IPS DF 19.7 (cell line): Measurements from ENCODE around the gene CAPNS1.
"Not testable (repeated sequence)": the region's sequence is repeated elsewhere in the genome, so short reads cannot be mapped to it uniquely, and the experiment has no call there.

ENCODE experiments used
- DNase-seq: peaks from one replicate; pipeline ENCODE4 v3.0.0-alpha.2; 2013; ENCODE audit warnings: low read depth, low spot score

The CAPNS1 gene

DNA sequence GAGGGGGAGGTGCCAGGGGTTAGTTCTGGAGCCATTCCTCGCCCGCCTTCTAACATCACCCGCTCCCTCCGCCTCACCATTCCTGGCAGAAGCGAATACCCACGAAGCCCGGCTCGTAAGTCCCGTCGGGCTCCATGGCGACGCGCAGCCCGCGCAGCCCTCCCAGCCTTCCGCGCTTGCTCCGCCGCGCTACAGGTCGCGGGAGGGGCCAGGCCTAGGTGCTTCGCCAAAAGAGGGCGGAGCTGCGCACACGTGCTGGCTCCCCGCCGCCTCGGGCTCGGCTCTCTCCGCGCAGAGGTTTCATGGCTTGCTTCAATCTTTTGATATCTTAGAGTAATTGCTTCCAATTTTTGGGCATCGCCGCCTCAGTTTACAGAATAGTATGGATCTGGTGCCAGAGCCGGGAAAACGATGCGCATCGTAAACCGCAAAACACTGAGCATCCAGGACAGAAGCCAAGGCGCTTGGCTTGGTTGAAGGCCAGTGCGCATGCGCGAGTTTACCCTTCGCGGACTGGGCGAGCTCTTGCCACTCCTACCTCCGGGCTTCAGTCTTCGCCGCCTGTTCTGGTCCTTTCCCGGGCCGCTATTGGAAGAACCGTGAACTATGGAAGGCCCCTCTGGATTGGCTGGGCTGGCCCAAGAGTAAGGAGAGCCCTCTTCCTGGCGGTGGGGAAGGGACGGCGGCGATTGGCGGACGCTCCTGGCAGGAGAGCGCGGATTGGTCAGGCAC lies 25.0 kb upstream of the CAPNS1 start, which contains the start of gene POLR2I:
POLR2I (minus strand) TSS at position 155 of the 732 bp plus-strand sequence; CDS start at position 136, 19 bp downstream.
- DNase-seq = peak; percentile 98

GRCh38 chr19:36115453-36116343 lies 24.2 kb upstream of the CAPNS1 start, which contains the start of gene TBCB:
TSS of gene TBCB (plus strand) at chr19:36115468. CDS start at chr19:36115561, 93 bp downstream.
- no peak for DNase-seq

DNA sequence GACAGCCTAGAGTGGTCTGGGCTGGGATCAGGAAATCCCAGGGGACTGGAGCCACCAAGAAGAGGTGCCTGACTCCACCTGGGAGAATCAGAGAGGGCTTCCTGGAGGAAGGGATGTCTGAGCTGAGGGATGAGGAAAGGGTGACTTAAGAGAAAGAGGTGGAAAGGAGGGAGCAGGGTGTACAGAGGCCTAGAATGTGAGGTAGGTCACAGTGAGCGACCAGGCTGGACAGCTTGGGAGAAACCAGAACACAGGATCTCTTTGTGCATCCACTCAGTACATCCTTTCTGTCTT lies 23.6 kb upstream of the CAPNS1 start:
- DNase-seq = no peak

DNA sequence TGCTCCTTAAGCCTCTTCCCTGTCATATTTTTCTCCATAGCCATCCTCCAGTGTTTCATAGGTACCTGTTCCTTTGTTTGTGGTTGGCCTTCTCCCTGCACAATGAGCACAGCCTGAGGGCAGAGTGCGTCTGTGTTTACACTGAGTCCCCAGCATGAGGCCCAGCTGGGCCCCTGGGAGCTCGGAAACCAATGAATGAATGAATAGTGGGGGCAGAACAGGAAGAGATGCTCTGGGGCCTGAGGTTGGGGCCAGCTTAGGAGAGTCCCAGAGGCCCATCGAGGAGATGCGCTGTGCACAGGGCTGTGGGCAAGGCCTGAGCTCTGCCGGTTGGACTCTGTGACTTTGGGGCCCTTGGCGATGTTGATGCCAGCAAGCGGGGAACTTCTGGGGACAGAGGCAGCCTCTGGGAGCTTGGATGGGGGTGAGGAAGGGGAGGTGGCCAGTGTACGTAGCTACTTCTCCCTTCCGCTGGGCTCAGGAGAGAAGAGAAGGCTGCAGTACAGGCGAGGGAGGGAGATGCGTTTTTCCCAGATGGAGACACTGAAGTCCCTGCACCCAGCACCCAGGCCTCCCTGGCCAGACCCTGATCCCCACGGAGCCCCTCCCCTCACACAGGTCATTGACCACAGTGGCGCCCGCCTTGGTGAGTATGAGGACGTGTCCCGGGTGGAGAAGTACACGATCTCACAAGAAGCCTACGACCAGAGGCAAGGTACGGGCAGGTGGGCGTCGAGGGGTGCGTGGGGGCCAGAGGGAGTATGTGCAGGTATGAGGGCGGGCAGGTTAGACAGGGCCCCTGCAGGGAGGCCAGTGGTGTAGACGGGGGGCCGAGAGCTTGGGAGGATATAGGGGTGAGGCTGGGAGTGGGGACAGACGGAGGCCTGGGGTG lies 19.5 kb upstream of the CAPNS1 start:
- DNase-seq = no peak

- DNase-seq = no peak
Observed at GRCh38 chr19:36120984-36121358, 18.9 kb upstream of the CAPNS1 start.

- no peak for DNase-seq
Observed at GRCh38 chr19:36121486-36122124, 18.3 kb upstream of the CAPNS1 start.

GRCh38 chr19:36125557-36125956 lies 14.3 kb upstream of the CAPNS1 start:
- DNase-seq = no peak

DNA sequence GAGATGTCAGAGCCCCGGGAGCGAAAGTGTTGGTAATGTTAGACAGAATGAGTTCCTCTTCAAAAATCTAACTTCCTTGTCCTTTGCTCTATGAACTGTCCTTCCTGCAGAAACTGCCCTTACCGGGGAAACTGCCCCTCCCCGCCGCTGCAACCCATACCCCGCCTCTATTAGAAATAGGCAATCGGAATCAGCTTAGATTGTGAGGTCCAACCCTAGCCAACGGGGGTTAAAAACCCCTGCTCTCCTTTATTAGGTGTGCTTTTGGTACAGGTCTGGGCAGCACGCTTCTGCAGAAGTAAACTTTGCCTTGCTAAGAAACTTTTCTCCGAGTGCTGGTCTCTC lies 11.5 kb upstream of the CAPNS1 start:
- DNase-seq = no peak

GRCh38 chr19:36131221-36131620 lies 8.6 kb upstream of the CAPNS1 start:
- DNase-seq = not testable (repeated sequence)

- not testable (repeated sequence) for DNase-seq
Observed at GRCh38 chr19:36134867-36135266, 5.0 kb upstream of the CAPNS1 start.

GRCh38 chr19:36136964-36137686 lies 2.7 kb upstream of the CAPNS1 start:
- DNase-seq = no peak

DNA sequence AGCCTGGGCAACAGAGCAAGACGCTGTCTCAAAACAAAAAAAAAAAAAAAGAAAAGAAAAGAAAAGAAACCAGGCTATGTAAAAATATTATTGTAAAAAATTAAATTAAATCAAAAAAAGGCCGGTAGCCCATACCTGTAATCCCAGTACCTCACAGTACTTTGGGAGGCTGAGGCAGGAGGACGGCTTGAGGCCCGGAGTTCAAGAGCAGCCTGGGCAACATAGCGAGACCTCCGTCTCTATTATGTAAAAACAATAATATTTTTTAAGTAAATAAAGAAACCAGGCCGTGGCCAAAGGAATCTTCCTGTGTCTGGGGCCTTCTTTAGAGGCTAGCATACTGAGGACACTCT lies 770 bp upstream of the CAPNS1 start:
- no peak for DNase-seq

DNA sequence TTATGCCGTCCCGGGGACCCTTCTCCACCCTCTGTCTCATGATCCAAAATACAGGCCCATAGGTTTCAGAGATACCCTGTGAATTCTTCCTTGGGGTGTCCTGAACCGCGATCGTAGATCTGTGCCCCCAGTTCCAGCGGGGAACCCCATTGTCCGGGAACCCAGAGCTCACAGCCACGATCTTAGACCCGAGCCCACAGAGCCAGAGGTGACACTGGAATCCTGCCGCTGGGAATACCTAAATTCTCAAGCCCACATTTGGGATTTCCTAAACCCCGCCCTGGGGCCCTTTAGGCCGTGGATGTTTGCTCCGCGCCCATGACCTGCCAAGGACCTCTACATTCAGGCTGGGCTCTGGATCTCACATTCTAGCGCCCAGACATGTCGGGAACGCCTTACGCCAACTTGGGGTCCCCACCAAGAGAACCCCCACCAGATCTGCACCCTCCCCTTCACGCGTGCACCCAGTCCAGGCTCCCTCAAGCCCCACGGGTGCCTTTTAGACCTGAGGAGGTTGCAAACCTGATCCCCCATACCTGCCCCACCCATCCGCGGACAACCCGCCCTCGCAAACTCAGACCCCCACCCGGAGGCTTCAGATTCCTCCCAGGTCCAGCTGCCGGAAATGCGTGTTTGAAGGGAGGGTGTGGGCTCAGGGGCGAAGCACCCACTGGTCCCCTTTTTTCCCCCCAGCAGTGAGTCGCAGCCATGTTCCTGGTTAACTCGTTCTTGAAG lies 605 bp downstream of the CAPNS1 start:
- no peak for DNase-seq

DNA sequence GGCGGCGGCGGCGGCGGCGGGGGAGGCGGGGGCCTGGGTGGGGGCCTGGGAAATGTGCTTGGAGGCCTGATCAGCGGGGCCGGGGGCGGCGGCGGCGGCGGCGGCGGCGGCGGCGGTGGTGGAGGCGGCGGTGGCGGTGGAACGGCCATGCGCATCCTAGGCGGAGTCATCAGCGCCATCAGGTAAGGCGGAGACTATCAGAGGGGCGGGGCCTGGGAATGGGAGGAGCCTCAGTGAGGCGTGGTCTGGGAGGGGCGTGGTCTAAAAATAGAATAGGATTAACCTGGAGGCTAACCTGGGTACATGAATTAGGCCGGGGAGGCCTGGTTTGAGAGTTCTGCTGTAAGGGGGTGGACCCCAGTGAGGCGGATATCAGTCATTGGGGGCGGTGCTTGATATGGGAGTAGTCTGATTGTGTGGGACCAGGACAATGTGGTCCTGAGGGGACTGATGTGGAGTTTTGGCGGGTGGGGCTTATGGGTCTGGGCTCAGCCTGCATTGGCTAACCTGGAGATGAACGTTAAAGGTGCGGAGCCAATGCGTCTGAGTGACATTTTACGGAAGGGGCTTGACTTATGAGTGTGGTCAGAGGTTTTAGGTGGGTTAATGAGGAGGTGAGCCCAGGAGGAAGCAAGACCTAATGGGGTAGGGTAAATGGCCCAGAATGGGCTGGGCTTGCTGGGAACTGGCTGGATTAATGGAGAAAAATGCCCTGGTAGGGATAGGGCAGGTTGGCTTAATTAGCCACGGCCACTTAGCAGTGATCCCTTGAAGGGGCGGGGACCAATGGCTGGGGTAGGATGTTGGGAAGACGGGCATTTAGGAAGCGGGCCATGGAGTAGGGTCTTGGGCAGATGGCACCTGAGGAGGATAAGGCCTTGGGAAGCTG lies 1.4 kb downstream of the CAPNS1 start:
- DNase-seq = peak; percentile 90

DNA sequence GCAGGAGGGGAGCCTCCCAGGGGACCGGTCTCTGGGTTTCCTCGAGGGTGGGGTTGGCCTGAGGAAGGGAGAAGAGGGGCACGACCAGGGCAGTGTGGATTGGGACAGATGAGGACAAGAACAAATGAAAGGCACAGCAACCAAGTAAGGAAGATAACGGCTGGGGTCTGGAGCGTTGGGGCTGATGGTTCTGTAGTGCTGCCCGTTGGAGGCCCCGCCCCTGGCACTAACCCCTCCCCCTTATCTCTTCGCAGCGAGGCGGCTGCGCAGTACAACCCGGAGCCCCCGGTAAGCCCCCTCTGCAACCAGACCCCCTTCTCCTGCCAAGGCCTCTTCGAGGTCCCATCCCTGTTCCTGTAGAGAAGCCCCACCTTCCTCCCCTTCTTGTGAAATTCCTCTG lies 2.2 kb downstream of the CAPNS1 start:
- DNase-seq = no peak

- DNase-seq = no peak
Observed at GRCh38 chr19:36142496-36142895, 2.6 kb downstream of the CAPNS1 start.

DNA sequence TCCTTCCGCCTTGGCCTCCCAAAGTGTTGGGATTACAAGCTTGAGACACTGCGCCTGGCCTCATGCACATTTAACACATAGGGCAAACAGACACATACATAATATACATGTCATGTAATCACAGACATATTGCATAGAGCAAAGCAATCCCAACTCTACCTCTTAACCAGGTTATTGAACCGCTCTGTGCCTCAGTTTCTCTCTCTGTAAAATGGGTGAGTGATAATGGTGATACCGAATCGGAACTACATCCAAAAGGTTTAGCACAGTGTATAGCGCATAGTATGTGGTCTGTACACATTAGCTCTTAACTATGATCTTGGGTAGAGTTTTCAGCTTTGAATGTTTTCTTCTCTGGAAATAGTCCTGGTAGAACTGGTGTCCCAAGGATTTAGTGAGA lies 4.8 kb downstream of the CAPNS1 start:
- no peak for DNase-seq

DNA sequence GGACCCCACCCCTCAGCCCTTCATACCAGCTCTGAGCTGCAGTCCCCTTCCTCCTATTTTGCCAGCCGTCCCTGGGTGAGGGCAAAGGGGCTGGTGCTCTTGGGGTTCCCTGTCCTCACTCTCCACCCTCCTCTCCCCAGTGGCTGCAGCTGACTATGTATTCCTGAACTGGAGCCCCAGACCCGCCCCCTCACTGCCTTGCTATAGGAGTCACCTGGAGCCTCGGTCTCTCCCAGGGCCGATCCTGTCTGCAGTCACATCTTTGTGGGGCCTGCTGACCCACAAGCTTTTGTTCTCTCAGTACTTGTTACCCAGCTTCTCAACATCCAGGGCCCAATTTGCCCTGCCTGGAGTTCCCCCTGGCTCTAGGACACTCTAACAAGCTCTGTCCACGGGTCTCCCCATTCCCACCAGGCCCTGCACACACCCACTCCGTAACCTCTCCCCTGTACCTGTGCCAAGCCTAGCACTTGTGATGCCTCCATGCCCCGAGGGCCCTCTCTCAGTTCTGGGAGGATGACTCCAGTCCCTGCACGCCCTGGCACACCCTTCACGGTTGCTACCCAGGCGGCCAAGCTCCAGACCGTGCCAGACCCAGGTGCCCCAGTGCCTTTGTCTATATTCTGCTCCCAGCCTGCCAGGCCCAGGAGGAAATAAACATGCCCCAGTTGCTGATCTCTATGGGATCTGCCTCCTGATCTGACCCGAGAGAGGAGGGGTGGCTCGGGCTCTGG lies 10.0 kb downstream of the CAPNS1 start:
- no peak for DNase-seq

DNA sequence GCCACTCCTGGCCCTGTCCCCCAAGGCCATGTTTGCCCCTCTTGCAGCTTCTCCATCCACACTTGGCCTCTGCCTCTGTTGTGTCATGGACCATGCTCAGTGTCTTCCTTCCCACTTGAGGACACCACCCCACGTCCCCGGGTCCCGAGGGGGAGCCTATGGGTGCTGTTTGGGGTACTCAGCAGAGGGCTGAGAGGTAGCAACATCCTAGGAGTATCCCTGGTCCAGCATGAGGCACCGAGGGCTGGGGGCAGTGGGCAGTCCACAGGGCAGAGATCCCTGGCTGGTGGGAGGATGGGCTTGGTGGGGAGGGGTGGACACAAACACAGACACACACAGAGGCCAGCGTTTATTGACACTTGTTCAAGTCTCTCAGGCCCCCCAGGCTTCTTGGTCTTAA lies 10.7 kb downstream of the CAPNS1 start:
- DNase-seq = no peak
